HPDE6-E6E7 (cell line): ENCODE measurements around the gene CREB1.

Source experiments
- DNase-seq: peaks from one replicate; pipeline ENCODE4 v3.0.0; 2011; ENCODE audit warnings: missing footprints; ENCODE audit errors: extremely low spot score

CREB1 gene

DNA sequence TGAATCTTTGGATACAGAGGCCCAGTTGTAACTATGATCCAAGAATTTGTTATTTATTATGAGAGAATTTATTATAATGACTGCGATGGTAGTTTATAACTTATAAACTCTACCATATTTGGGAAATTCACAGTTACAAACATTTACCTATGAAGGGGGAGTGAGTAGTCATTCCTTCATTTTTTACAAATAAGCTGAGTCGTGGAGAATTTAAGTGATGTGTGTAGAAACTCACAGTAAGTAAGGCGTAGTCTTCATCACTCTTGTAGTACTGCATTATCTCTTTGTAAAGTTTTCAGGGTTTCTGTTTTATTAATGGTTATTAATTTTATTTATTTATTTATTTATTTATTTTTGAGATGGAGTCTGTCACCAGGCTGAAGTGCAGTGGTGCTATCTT is 13.5 kb downstream of the CREB1 start:
- DNase-seq, result no peak

DNA sequence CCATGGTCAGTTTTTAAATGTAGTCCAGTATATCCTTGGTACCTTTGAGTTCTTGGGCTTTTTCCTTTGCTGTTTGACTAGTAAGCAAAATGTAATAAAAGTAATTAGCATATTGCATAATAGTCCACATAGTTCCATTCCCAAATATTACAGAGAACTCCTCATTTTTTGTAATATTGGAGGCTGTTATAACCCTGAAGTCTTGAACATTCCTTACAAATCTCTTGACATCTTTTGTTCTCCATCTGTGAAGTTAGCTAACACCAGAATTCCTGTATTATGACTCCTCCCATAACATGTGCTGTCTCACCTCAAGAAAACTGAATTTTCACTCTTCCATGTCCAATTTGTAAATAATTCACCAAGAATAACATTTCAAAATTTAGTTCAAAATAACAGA is 17.1 kb downstream of the CREB1 start:
- no peak for DNase-seq

DNA sequence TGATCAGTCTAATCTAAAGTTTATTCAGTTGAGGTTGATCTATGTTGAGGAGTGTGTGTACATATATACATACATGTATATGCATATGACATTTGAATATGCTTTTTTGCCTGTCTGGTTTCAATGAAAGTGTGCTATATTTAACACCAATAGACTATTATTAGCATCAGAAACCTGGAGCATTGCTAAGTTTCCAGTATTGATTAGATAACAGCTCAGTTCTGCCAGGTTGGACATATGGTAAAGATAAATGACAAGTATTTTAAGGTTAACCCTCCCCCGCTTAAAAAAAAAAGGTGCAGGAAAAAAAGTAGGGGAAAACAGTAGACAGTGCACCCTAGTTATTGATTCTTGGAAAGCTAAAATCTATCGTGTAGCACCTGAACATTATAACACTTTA is 19.4 kb downstream of the CREB1 start:
- no peak for DNase-seq

DNA sequence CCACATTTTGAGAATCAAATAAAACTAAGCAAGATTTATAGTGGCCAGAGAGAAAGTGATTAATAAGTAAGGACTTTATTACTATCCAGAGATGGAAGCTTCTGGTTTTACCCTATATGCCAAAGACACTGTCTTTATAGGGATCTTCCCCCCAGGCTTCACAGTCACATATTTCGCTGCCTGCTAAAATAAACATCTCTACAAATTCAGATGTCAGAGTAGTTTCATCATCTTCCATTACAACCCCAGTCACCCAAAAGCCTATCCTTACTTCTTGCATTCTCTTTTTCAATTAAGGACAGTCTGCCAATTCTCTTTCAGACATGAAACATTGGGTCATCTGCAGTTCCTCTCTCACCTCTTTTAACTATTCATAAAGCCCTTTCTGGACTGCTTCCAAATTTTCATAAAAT is 28.3 kb downstream of the CREB1 start:
- DNase-seq, result no peak

DNA sequence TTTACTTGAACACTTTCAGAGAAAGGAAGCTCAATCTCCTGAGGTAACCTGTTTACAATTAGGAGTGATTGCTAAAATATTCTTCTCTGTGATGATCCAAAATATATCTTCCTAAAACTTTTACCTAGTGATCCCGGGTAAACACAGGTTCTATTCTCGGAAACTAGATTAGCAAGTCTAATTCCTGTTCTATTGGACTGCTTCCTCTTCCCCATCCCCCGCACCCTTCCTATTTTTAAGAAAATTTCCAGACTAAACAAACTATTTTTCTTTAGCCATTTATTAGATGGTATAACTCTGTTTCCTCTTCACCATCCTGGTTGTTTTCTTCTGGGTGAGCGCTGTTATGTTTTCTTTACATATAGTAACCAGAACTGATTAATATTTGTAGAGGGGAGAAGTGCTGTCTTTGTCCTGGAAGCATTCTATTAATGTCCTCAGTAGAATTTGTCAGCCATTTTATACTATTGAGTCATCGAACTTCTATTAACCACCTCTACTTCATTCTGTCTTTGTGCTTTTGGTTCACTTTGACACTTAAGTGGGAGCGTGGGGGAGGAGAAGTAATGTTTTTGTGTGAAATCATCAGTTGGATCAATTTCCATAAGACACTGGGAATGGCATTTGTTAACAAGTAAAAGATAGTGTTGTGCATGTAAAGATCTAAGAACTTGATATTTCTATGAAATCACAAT is 31.8 kb downstream of the CREB1 start:
- DNase-seq, result no peak

DNA sequence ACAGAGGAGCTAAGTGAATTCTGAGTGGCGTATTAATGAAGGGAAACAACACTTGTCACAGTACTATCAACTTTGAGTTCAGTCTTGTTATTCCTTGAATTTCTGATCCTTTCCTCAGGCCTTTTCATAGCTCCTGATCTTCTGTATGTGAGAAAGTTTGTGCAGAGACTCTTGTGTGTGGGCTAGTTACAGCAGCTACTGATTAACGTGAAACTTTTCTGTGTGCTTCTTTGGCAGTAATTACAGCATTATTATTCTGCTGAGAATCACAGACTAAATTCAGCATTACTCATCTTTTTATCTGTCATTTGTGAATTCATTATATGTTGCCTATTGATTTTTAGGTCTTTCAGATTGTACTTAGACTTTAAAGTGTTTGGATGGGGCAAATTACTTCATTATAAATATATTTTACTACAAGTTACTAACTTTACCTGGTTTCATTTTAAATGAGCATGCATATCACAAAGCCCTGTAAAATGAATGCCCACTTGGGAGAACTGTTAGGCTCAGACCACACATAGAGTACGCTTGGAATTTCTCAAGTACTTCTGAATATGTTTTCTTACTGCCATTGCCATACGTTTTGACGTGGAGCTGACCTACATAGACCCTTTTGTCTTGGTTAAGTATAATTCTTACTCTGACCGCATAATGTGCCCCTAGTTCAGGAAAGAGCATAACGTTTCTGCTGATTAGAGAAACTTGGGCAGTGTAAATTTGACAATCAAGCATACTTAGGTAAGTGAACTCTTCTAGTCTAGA is 36.2 kb downstream of the CREB1 start:
- DNase-seq, result no peak

DNA sequence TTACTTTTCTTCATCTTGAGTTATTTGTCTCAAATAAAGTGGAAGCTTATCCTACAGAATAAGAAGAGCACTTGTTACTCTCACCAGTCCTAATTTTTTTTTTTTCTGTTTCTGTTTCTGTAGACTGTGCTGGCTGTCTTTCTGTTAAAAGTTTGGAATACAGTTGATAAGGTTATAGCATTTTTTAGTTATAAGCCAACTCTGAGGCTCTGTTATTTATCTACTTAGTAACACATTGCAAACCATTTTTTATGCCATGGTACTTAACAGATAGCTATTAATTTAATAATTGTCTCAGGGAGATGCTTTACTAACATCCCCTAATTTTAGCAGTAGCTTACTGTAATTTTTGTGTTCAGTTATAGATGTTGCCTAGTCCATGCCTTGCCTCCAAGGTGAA is 37.9 kb downstream of the CREB1 start:
- DNase-seq, result no peak

DNA sequence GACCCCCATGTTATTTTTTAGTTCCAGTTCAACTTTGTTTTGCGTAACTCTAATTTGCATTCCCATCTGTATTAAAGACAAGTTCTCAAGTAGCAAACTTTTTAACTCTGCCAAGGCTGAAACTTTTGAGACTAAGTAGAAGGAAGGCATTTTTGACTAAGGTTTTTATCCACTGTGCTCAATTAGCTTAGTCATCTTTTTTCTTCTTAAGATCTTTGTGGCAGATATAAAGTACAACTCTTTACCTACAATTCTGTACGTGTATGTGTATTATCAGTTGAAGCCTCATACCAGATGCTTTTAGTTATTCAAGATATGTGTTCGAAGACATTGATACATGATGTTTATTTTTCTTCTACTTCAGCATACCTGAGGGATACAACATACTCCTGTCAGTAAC is 41.6 kb downstream of the CREB1 start:
- DNase-seq, result no peak

DNA sequence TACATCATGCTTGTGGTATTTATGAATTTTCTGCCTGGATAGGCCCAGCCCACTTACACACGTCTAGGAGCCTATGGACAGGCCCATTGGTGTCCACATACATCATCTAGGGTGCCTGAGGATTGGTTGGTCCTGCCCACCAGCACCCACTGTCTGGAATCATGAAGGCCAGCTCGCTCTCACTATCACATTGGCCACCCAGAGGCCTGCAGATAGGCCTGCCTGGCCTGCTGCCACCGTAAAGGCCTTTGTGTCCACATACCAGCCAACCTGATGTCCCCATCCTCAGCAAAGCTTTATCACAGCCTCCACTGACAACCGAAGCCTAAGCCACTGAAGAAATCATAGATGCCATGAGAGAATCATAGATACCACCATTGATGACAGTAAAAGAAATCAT is 55.2 kb downstream of the CREB1 start:
- no peak for DNase-seq

DNA sequence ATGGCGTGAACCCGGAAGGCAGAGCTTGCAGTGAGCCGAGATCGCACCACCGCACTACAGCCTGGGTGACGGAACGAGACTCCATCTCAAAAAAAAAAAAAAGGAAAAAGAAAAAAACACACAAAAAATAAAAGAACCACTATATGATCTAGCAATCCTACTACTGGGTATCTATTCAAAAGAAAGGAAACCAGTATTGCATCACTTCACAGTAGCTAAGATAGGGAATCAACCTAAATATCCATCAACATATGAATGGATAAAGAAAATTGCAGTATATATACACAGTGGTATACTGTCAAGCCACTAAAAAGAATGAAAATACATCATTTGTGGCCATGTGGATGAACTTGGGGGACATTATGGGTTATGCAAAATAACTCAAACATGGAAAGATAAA is 57.5 kb downstream of the CREB1 start:
- DNase-seq, result no peak

DNA sequence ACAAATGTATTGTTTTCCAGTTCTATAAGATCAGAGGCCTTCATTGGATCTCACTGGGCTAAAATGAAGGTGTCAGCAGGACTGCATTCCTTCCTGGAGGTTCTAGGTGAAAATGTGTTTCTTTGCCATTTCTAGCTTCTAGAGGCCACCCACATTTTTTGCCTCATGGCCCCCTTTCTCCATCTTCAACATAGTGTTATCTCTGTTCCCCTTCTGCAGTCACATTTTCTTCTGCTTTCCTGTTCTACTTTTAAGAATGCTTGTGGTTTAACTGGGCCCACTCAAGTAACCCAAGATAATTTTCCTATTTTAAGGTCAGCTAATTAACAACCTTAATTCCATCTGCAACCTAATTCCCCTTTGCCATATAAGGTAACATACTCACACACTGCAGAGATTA is 59.4 kb downstream of the CREB1 start:
- DNase-seq, result no peak

DNA sequence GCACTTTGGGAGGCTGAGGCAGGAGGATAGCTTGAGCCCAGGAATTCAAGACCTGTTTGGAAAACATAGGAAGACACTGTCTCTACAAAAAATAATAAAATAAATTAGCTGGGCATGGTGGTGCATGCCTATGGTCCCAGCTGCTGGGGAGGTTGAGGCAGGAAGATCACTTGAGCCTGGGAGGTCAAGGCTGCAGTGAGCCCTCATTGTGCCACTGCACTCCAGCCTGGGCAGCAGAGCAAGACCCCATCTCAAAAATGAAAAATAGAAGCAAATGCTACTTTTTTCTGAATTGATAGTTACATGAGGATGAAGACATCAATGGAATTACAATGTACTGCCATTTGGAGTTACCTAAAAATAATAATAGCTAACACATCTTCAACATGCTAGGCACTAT is 63.5 kb downstream of the CREB1 start:
- DNase-seq, result no peak

DNA sequence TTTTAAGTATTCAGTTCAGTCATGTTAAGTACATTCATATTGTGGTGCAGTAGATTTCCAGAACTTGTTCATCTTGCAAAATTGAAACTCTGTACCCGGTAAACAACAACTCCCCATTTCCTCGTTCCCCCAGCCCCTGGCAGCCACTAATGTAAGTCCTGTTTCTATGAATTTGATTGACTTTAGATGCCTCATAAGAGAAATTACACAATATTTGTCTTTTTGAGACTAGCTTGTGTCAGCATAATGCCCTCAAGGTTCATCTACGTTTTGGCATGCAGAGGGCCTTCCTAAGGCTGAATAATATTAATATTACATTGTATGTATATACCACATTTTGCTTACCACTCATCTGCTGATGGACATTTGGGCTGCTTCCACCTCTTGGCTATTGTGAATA is 64.5 kb downstream of the CREB1 start:
- DNase-seq, result no peak

DNA sequence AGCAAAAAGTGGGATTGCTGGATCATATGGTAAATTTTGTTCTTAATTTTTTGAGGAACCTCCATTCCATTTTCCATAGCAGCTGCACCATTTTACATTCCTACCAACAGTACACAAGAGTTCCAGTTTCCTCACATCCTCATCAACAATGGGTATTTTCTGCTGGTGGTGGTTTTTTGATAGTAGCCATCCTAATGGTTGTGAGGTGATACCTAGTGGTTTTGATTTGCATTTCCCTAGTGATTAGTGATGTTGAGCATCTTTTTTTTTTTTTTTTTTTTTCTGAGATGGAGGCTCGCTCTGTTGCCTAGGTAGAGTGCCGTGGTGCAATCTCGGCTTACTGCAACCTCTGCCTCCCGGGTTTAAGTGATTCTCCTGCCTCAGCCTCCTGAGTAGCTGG is 65.0 kb downstream of the CREB1 start:
- no peak for DNase-seq

DNA sequence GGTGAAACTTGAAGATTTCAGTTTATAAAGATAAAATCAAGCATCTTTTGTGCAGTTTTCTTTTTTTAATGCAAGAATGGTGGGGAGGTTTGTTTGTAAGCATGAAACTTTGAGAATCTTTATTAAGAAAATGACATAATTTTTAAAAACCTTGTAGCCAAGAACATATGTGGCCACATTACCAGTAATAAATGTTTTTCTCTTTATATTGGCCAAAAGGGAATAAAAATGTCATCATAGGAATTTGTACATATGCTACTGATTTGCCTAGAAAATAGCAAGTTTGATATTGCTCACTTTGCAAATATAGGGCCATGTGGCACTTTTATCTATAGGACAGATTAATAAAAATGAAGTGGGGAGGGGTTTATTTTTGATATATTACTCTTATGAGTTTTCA is 69.9 kb downstream of the CREB1 start:
- DNase-seq, result no peak

DNA sequence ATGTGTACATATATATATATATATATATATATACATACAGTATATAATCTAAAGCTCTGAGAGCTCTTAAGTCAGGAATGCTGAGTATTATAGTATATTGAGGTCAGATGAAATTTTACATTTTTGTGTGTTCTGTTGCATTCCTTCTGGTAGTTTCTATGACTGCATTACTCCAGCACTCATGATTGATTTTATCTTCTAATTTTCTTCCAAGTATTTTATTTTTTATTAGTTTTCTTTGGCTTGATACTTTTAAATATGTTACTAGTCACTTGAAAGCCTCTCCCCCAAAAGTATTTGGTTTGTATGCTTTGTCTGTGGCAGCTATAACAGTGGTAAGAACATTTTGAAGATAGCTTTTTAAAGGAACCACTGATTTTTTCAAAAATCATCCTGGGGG is 70.5 kb downstream of the CREB1 start:
- DNase-seq, result no peak

DNA sequence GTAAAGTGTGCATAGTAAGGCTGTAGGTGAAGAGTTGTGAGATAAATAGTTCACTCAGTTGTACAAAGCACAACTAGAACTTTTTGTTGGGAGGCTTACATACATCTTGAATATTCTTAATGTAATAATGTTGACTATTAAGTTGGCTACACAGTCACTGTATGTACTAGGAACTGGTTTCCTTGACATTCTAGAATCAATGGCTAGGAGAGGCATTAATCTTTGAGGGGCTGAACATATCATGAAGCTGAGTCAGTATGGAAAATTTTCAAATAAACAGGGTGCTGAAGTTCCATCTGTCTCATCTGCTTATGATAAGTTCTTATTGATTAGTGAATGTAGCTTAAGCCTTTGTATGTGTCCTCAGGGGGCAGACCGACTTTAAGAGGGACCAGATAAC is 72.0 kb downstream of the CREB1 start:
- no peak for DNase-seq

DNA sequence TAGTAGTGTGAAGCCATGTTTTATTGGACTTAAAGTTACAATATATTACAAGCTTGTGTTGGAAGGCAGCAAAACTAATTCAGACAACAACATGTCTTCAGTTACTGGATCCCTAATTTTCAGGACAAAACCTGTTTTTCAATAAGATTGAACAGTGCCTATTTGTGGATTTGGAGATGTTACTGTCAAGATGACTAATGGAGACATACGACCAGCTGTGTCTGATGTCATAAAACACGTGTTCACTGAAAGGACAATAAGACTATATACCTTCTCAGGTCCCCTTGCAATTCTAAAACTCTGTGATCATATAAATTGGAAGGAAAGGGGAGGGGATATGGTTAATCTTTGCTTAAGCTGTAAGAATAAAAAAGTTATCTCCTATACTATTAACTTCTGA is 73.7 kb downstream of the CREB1 start:
- DNase-seq, result no peak

DNA sequence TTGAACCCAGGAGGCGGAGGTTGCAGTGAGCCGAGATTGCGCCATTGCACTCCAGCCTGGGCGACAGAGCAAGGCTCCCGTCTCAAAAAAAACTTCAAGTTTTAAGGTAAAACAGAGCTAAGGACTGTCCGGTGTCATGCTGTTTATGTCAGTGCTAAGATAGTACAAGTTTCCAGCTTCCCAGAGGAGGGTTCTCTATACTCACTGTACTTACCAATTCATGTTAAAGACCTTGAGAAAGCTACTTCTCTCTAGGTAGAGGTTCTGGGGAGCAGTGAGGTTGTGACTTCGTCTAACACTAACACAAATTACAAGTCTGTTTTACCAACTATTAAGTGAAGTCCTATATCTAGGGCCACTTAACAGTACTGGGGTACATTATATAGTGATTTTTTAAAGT is 76.6 kb downstream of the CREB1 start:
- no peak for DNase-seq

DNA sequence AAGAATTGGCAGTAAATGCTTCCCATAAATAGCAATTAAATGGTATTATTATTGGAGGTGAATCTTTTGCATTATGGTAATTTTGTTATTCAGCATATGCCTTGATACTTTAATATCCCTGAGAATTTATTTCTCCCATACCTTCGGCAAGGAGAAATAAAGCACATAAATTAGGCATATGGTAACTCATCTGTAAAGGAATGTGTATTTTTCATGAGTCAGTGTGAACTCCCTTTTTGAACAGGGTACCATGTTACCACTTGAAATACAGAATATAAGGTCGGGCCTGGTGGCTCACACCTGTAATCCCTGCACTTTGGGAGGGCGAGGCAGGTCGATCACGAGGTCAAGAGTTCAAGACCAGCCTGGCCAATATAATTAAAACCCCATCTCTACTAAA is 77.1 kb downstream of the CREB1 start:
- no peak for DNase-seq

DNA sequence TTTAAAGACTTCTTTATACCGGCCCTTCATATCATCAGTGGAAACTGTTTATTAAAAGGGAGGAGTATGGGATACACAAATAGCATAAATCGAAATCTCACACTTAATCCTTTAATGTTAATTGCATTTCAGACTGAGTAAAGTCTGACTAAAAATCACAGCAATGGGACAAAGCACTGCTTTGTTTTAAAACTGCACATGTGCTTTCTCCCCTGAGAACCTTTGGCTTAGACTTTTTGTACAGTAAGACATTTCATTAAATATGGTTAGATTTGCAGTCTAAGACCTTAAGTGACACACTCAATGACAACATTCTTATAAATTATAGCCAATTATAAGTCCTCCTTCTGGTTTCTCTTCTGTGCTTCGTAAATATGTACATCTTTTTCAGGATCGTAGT is 83.0 kb downstream of the CREB1 start:
- DNase-seq, result no peak

DNA sequence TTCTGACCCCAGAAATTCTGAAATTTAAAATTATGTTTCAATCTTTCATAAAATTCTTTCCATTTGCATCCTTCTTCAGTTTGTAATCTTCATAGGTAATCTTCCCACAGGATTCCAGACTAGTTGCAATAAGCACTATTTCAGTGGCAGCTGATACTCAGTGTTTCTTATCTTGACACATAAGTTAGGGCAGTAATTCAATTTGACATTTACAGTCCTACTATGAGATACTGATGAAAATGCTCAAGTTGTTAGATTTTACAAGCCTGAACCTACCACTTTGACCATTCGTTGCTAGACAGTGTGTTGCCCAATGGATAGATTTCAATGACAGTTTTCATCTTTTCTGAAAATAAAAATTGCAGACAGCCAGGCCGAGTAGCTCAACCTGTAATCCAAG is 85.1 kb downstream of the CREB1 start:
- DNase-seq, result no peak

DNA sequence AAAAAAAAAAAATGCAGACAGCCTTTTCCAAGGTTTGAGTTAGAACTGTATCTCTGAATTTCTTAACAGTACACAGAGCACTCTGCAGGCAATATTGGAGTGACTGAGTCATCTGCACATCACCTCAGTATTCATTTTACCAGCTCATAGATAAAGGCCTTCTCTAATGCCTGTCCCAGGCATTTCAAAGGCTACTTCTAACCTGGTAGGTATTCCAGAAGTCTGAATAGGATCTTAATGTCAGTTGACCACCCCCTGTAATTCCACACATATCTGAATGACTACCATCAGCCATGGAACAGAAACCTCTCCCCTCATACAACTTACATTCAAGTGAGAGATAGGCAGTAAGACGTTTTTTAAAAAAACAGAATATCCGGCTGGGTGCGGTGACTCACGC is 86.4 kb downstream of the CREB1 start:
- no peak for DNase-seq
